CD8-positive, alpha-beta memory T cell (primary cell): ENCODE measurements around the gene MRPL50. TPM values are rescaled to one million over a fixed set of nuclear protein-coding genes. Genes with fewer than 3 reads are reported as not detected.

ENCODE experiments used
- polyA plus RNA-seq: library from polyadenylated mRNA; unstranded; fragments of 300-500 nt; fragmentation: Illumina TruSeq; gene quantifications from one replicate; pipeline ENCODE4 v1.2.3, GENCODE V29; 2021
- total RNA-seq, 2 experiments: library from RNA; stranded (reverse); gene quantifications; one replicate each; pipeline ENCODE4 v1.2.3, GENCODE V29; 2021

MRPL50 gene
- total and polyA plus RNA-seq, 3 experiments from 2014 or later = 13.0 to 16.4 (median 16.2) TPM

Other genes starting within 250 kb of the MRPL50 start
- not detected for gene BAAT, start 13.6 kb downstream of the MRPL50 start, total RNA-seq
- 0.12 TPM for gene BAAT, start 13.6 kb downstream of the MRPL50 start, polyA plus RNA-seq
- gene ZNF189, start 233 bp upstream of the MRPL50 start, total RNA-seq = 1 to 10 TPM; 9.7 to 9.9 TPM
- gene ZNF189, start 233 bp upstream of the MRPL50 start, polyA plus RNA-seq = 2.9 TPM
- not detected for gene ALDOB, start 37.2 kb upstream of the MRPL50 start, total RNA-seq
- not detected for gene ALDOB, start 37.2 kb upstream of the MRPL50 start, polyA plus RNA-seq
- 10 to 100 TPM; 46.8 to 53.5 TPM for gene RNF20, start 135.2 kb upstream of the MRPL50 start, total RNA-seq
- gene RNF20, start 135.2 kb upstream of the MRPL50 start, polyA plus RNA-seq = 42.5 TPM
- not detected for gene PPP3R2, start 196.4 kb upstream of the MRPL50 start, total RNA-seq
- not detected for gene PPP3R2, start 196.4 kb upstream of the MRPL50 start, polyA plus RNA-seq